Panc1 (cell line): ENCODE results near the gene CNGA1. TPM values are rescaled to one million over a fixed set of nuclear protein-coding genes. Genes with fewer than 3 reads are reported as not detected.

Experiments
- ATAC-seq: fragments of 200-7000 bp; cut with Tn5 transposase; 2 replicates; pipeline ENCODE4 v1.9.1; 2020; ENCODE audit warnings: mild to moderate bottlenecking, moderate library complexity
- BruUV-seq: library from RNA; stranded (reverse); fragments of 400-500 nt; replicated peaks from 2 replicates; lab custom pipeline; 2021; lab: Mats Ljungman, UMichigan
- CTCF ChIA-PET: fragments of 300-600 bp; sonication (Branson Sonifier 250); formaldehyde crosslinking; loops from one replicate; lab custom pipeline; 2022; ENCODE audit warnings: antibody characterized with exemption; lab: Charles Lee
- POLR2A ChIA-PET: fragments of 300-600 bp; sonication (Branson Sonifier 250); formaldehyde crosslinking; loops from one replicate; lab custom pipeline; 2022; ENCODE audit warnings: antibody characterized with exemption; lab: Charles Lee
- DNase-seq: peaks from one replicate; pipeline ENCODE4 v3.0.0-alpha.2; 2010; ENCODE audit warnings: low read depth, low spot score
- H3K27ac ChIP-seq: 2 replicates; pipeline ENCODE4 v1.5.1; 2011; ENCODE audit warnings: mild to moderate bottlenecking, low read length, inconsistent platforms
- H3K27me3 ChIP-seq: fragments of 200-500 bp; sonication (Bioruptor generic); 2 replicates; pipeline ENCODE4 v1.6.0; 2014; ENCODE audit warnings: low read length, inconsistent platforms; ENCODE audit not compliant: control insufficient read depth, insufficient read depth
- H3K36me3 ChIP-seq: fragments of 200-500 bp; sonication (Bioruptor generic); 2 replicates; pipeline ENCODE4 v1.5.1; 2014; ENCODE audit warnings: inconsistent platforms, mild to moderate bottlenecking, low read length, moderate library complexity; ENCODE audit not compliant: control insufficient read depth, insufficient read depth
- H3K4me1 ChIP-seq: 2 replicates; pipeline ENCODE4 v1.5.1; 2011; ENCODE audit warnings: inconsistent platforms, mild to moderate bottlenecking, low read length, moderate library complexity; ENCODE audit not compliant: control insufficient read depth, insufficient read depth
- H3K4me3 ChIP-seq, 2 experiments: 2 replicates each; pipeline ENCODE4 v1.5.1; 2011 to 2012; ENCODE audit warnings: low read depth in 2 of 2, low read length in 2 of 2, mild to moderate bottlenecking in 2 of 2, inconsistent platforms in 1 of 2, moderate library complexity in 1 of 2
- H3K9me3 ChIP-seq: fragments of 200-500 bp; sonication (Bioruptor generic); 2 replicates; pipeline ENCODE4 v1.5.1; 2014; ENCODE audit warnings: low read depth, mild to moderate bottlenecking, inconsistent platforms, low read length, moderate library complexity; ENCODE audit not compliant: control insufficient read depth, insufficient read depth
- POLR2AphosphoS5 ChIP-seq: IDR thresholded peaks from 2 replicates; pipeline ENCODE4 v1.6.1; 2012; ENCODE audit warnings: mild to moderate bottlenecking, low read depth, low read length, moderate library complexity
- SIN3A ChIP-seq: IDR thresholded peaks from 2 replicates; pipeline ENCODE4 v1.6.1; 2012; ENCODE audit warnings: low read depth, mild to moderate bottlenecking, low read length, moderate library complexity, borderline replicate concordance; ENCODE audit not compliant: insufficient read depth
- TCF7L2 ChIP-seq: IDR thresholded peaks from 2 replicates; pipeline ENCODE4 v1.6.1; 2011; ENCODE audit warnings: mild to moderate bottlenecking, low read depth, low read length, inconsistent platforms
- in situ Hi-C: cut with HindIII; loops from 2 replicates; pipeline ENCODE4 v1.10.0; 2016; ENCODE audit warnings: low sequenced_read_pairs, low pct_unique_long_range_greater_than_20kb
- intact Hi-C: fragments of 100-400 bp; cut with micrococcal nuclease; formaldehyde crosslinking; loops from one replicate; pipeline ENCODE4 v1.10.0; 2022; ENCODE audit not compliant: unreplicated experiment
- total RNA-seq: library from RNA; stranded (reverse); gene quantifications from one replicate; pipeline ENCODE4 v1.2.1, GENCODE V29; 2021; ENCODE audit not compliant: unreplicated experiment
- TF ChIP-seq, protein P1 (sequence below): fragments of 450-650 bp; IDR thresholded peaks from 2 replicates; pipeline ENCODE4 v1.5.1; 2017; ENCODE audit warnings: mild to moderate bottlenecking
- TF ChIP-seq, protein P2 (sequence below), 2 experiments: IDR thresholded peaks; 2 replicates each; pipeline ENCODE4 v1.6.1; 2011 to 2012; ENCODE audit warnings: low read depth in 2 of 2, control low read depth in 1 of 2, low read length in 1 of 2, mild to moderate bottlenecking in 1 of 2, moderate library complexity in 1 of 2; ENCODE audit not compliant: insufficient read depth in 1 of 2

CNGA1 gene
- total RNA-seq, 1 experiment from 2014 or later, result 0.23 TPM

- Histone ChIP-seq H3K36me3 (no peaks in the 10 kb centered on the region), H3K9me3 (no peaks in the 10 kb centered on the region), H3K4me1 (no peaks in the 10 kb centered on the region), H3K27me3 (no peaks in the 10 kb centered on the region), H3K27ac (no peak overlapping the region), H3K4me3 (no peak overlapping the region)
- intact Hi-C loops (no loop called here), in situ Hi-C loops (no loop called here)
- ChIA-PET CTCF (no interaction called here), POLR2A (interaction anchor here (0.7 kb wide), 1 partner anchor 345 kb away, joined by 3 read pairs; no protein-coding TSS in a partner anchor)
- TF ChIP-seq SIN3A (no peak), TCF7L2 (no peak), POLR2AphosphoS5 (no peak)
- TF ChIP-seq, protein P1, sequence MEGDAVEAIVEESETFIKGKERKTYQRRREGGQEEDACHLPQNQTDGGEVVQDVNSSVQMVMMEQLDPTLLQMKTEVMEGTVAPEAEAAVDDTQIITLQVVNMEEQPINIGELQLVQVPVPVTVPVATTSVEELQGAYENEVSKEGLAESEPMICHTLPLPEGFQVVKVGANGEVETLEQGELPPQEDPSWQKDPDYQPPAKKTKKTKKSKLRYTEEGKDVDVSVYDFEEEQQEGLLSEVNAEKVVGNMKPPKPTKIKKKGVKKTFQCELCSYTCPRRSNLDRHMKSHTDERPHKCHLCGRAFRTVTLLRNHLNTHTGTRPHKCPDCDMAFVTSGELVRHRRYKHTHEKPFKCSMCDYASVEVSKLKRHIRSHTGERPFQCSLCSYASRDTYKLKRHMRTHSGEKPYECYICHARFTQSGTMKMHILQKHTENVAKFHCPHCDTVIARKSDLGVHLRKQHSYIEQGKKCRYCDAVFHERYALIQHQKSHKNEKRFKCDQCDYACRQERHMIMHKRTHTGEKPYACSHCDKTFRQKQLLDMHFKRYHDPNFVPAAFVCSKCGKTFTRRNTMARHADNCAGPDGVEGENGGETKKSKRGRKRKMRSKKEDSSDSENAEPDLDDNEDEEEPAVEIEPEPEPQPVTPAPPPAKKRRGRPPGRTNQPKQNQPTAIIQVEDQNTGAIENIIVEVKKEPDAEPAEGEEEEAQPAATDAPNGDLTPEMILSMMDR, result no peak
- TF ChIP-seq, protein P2, sequence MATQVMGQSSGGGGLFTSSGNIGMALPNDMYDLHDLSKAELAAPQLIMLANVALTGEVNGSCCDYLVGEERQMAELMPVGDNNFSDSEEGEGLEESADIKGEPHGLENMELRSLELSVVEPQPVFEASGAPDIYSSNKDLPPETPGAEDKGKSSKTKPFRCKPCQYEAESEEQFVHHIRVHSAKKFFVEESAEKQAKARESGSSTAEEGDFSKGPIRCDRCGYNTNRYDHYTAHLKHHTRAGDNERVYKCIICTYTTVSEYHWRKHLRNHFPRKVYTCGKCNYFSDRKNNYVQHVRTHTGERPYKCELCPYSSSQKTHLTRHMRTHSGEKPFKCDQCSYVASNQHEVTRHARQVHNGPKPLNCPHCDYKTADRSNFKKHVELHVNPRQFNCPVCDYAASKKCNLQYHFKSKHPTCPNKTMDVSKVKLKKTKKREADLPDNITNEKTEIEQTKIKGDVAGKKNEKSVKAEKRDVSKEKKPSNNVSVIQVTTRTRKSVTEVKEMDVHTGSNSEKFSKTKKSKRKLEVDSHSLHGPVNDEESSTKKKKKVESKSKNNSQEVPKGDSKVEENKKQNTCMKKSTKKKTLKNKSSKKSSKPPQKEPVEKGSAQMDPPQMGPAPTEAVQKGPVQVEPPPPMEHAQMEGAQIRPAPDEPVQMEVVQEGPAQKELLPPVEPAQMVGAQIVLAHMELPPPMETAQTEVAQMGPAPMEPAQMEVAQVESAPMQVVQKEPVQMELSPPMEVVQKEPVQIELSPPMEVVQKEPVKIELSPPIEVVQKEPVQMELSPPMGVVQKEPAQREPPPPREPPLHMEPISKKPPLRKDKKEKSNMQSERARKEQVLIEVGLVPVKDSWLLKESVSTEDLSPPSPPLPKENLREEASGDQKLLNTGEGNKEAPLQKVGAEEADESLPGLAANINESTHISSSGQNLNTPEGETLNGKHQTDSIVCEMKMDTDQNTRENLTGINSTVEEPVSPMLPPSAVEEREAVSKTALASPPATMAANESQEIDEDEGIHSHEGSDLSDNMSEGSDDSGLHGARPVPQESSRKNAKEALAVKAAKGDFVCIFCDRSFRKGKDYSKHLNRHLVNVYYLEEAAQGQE (IDR thresholded peaks at IDR 0.05; ENCODE audit: insufficient read depth in 1 of 2, low read depth in 2 of 2, low read length in 1 of 2), result no peak
- ATAC-seq (no peak), DNase-seq (no peak)
- no TSS peak for BruUV-seq
These were observed 25.2 kb upstream of the CNGA1 start for GRCh38 chr4:48041535-48042137.

DNA sequence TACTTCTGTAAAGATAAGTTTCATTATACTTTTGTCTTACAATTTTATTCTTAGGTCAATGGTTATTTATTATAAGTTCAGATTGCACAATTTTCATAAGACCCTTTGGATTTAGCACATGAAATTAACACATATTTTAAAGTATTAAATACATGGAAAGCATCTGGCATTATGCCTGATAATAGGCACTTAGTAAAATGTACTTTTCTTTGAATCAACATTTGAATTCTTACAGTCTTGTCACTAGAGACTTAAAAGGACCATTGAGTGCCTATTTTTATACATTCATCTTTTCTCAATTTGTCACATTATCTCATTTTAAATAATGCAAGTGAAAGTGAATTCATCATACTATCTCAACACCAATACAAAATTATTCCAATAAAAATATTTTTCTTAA, 23.1 kb upstream of the CNGA1 start:
- Histone ChIP-seq H3K27ac (no peak overlapping the region), H3K4me1 (no peaks in the 10 kb centered on the region), H3K9me3 (no peaks in the 10 kb centered on the region), H3K4me3 (no peak overlapping the region), H3K36me3 (no peaks in the 10 kb centered on the region), H3K27me3 (no peaks in the 10 kb centered on the region)
- intact Hi-C loops (no loop called here), in situ Hi-C loops (no loop called here)
- ATAC-seq (no peak), DNase-seq (no peak)
- POLR2A ChIA-PET, result no interaction called here
- TF ChIP-seq TCF7L2, result no peak
- TF ChIP-seq, protein P2 (IDR thresholded peaks at IDR 0.05; ENCODE audit: insufficient read depth in 1 of 2, low read depth in 2 of 2, low read length in 1 of 2), result no peak
- TF ChIP-seq SIN3A, result no peak
- TF ChIP-seq, protein P1, result no peak
- no peak for TF ChIP-seq POLR2AphosphoS5
- no TSS peak for BruUV-seq
- CTCF ChIA-PET, result no interaction called here
